Jurkat, Clone E6-1 (cell line): ENCODE measurements around the gene ZNF646.

Experiments used
- DNase-seq: peaks from one replicate; pipeline ENCODE4 v3.0.0-alpha.2; 2011; ENCODE audit warnings: low read depth, low spot score
- H3K4me3 ChIP-seq: 2 replicates; pipeline ENCODE4 v1.5.1; 2011; ENCODE audit warnings: mild to moderate bottlenecking, low read length, control low read depth, moderate library complexity

The ZNF646 gene

GRCh38 chr16:31061813-31062440, 12.3 kb upstream of the ZNF646 start:
- DNase-seq: no peak
- H3K4me3 ChIP-seq: no peak overlapping the region

- no peak for DNase-seq
- H3K4me3 ChIP-seq: no peak overlapping the region
These were observed 10.8 kb upstream of the ZNF646 start for GRCh38 chr16:31063495-31063842.

GRCh38 chr16:31063843-31064611, 10.2 kb upstream of the ZNF646 start:
- peak overlapping the region; percentile 15 for H3K4me3 ChIP-seq
- peak; percentile 69 for DNase-seq

GRCh38 chr16:31064882-31065461, 9.2 kb upstream of the ZNF646 start:
- no peak for DNase-seq
- H3K4me3 ChIP-seq: no peak overlapping the region; the same call in 1 of the 2 replicates

- no peak for DNase-seq
- no peak overlapping the region for H3K4me3 ChIP-seq
These were observed 6.9 kb upstream of the ZNF646 start for GRCh38 chr16:31067342-31067741.

- H3K4me3 ChIP-seq: peak overlapping the region; percentile 98
These were observed 2.4 kb upstream of the ZNF646 start for GRCh38 chr16:31071861-31072260.

GRCh38 chr16:31072540-31073141, 1.6 kb upstream of the ZNF646 start:
- DNase-seq: peak; percentile 45
- H3K4me3 ChIP-seq: peak overlapping the region; percentile 98

More at GRCh38 chr16:31071861-31072260, 2.4 kb upstream of the ZNF646 start:
- DNase-seq: no peak

- DNase-seq: peak; percentile 82
- H3K4me3 ChIP-seq: peak overlapping the region; percentile 98
These were observed 866 bp upstream of the ZNF646 start for GRCh38 chr16:31073142-31073969.

GRCh38 chr16:31074814-31075183, 577 bp downstream of the ZNF646 start:
- no peak for DNase-seq
- peak overlapping the region; percentile 98 for H3K4me3 ChIP-seq

GRCh38 chr16:31076319-31076718, 2.1 kb downstream of the ZNF646 start:
- no peak overlapping the region for H3K4me3 ChIP-seq
- no peak for DNase-seq

- DNase-seq: no peak
- H3K4me3 ChIP-seq: no peak overlapping the region
These were observed 2.8 kb downstream of the ZNF646 start for GRCh38 chr16:31077024-31077423.

- H3K4me3 ChIP-seq: no peak overlapping the region
- no peak for DNase-seq
These were observed 3.6 kb downstream of the ZNF646 start for GRCh38 chr16:31077592-31078396.

GRCh38 chr16:31078597-31079341, 4.5 kb downstream of the ZNF646 start:
- no peak for DNase-seq
- H3K4me3 ChIP-seq: no peak overlapping the region

GRCh38 chr16:31079342-31079944, 5.2 kb downstream of the ZNF646 start:
- DNase-seq: no peak
- no peak overlapping the region for H3K4me3 ChIP-seq

GRCh38 chr16:31080035-31080629, 5.9 kb downstream of the ZNF646 start:
- no peak overlapping the region for H3K4me3 ChIP-seq
- DNase-seq: no peak

GRCh38 chr16:31080756-31081419, 6.7 kb downstream of the ZNF646 start:
- no peak for DNase-seq
- no peak overlapping the region for H3K4me3 ChIP-seq
